HG03135 (cell line): ENCODE data around the gene C18orf63.
"Not testable (repeated sequence)": the region's sequence is repeated elsewhere in the genome, so short reads cannot be mapped to it uniquely, and the experiment has no call there.

ENCODE experiments used
- ATAC-seq: cut with Tn5 transposase; IDR thresholded peaks from one replicate; pipeline ENCODE4 v1.9.1; 2021; ENCODE audit warnings: mild to moderate bottlenecking, moderate library complexity; ENCODE audit not compliant: unreplicated experiment

Gene C18orf63

DNA sequence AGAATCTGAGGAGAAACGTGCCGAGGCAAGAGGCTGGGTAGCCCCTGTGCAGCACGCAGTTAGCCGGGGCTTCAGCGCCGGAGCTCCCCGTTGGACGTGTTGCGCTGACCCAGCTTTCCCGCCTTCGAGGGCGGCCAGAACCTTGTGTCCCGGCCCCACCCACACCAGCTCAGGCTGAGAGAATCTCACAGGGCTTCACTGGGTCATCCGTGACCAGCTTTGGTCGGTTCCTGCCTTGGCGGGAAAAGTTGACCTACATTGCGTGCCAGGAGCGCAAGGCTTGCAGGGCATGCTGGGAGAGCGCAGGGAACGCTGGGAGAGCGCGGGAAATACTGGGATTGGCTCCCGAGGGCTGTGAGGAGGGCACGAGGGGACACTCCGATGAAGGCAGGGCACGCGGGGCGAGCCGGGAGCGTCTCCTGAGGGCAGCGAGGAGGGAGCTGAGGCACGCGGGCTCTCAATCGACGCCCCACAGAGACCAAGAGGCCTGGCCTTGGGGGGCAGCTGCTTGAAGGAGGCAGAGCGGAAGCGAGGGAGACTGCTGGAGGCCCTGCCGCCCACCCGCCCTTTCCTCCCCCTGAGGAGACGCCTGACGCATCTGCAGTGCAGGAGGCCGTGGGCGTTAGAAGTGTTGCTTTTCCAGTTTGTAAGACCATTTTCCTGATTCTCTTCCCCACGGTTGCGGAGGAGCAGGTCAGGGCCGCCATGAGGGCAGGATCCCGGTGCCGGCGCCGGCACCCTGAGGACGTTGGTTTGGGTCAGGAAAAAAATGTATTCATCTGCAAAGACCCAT is at the start of gene C18orf63:
TSS of gene C18orf63 (plus strand) at position 376 of the 793 bp plus-strand sequence. CDS start 2,027 bp downstream, outside the sequence.
- no peak for ATAC-seq

DNA sequence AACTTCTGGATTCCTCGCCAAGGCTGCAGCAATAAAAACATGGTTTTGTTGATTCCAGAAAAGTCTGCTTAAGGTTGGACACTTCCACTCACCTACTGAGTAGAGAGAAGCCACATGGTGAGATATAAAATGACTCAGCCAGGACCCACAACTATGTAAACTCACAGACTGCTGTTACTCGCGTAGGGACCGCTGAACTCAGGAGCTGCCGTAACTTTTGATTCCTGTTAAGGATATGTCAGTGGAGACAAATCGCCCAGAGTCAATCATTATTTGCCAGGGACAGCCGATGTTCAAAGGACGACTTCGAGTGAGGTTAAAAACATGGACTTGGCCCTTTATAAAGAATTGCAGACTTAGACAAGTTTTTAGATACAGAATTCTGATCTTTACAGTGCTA is 49.5 kb upstream of the C18orf63 start:
- ATAC-seq: no peak

DNA sequence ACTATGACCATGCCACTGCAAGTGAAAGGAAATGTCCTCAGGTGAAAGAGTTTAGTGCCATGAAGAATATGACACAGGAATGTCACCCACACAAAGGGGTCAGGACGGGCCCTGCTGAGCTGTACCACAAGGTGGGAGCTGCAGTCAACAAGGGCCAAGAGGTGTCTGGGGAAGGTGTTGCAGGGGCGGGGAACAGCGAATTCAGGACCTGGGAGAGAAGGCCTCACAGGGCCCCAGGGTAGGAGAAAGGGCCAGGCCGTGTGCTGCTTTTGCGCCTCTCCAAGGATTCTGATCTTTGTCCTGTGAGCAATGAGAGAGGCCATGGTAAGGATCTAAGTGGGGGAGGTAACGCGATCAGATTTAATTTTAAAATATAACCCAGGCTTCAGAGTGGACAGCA is 47.5 kb upstream of the C18orf63 start:
- no peak for ATAC-seq

DNA sequence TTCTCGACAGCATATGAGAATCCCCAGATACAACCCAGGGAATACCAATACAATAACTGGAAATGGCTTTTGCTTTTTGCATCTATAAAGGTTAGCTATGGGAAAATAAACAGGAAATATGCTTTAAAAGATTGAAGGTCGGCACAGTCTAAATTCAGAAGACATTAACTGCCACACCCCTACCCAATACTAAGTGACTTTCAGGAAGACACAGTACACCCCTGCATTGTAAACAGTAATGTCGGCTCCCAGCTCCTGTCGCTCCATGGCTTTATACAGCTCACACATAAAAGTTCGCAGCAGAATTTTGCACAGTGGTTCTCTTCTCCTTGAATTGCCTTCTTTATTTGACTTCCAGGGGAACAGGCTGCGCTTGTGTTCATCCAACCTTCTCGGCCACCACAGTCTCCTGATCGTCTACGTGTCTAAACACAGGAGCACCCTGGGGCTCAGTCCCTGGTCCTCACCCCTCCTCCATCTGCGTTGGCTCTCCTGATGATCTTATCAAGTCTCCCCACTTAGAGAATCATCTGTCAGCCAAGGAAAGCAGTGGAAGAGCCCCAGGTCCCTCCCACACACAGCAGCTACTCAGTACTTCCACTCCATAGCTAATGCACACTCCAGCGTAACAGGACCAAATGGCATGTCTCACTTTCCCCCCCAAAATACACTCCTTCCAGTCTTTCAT is 46.6 kb upstream of the C18orf63 start:
- no peak for ATAC-seq

DNA sequence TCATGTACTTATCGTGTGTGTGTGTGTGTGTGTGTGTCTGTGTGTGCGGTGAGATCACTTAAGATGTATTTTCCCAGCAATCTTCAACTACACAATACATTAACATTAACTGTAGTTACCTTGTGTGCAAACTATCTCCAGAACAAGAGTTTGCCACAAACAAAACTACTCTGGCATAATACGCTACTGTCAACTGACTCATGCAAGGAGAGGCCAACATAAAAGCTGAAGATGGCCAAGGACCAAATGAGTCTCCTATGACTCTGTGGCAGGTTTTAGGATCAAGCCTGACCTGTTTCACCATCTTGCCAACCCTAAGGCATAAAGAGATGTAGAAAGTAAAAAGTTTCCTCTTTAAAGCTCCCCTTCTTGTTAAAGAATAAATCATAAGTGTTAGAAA is 44.0 kb upstream of the C18orf63 start:
- no peak for ATAC-seq

DNA sequence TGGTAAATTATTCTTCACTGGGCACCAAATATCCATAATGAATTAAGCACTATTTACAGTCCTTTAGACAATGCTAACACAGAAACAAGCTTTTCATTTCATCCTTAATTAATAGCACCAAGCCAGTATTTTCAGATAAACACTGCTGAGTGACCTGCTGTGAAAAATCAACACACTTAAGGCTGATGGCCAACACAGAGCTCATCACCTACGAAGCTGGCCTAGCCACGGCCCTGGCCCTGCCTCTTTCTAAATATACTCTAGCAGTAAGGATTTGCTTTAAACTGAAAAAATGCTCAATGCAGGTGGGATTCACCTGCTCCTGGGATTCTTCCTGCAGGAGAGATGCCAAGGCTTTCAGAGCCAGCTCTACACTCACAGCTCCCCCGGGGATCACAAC is 42.2 kb upstream of the C18orf63 start:
- no peak for ATAC-seq

DNA sequence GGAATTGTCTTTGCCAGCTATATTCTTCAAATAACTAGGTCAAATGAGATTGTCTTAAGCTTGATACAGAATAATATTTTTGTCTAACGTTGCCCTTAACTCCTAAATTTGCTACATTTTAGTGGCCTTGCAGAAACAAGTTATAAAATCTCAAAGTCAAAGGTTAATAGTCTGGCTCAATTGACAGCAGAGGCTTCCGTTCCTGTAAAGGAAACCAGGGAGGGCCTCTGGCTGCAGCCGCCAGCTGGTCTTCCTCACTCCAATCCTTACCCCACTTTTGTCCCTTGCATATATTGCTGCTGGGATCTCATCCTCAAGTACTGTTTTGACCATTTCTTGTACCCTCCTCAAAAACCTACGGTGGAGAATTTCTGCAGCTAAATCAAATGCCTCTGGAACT is 40.9 kb upstream of the C18orf63 start:
- no peak for ATAC-seq

DNA sequence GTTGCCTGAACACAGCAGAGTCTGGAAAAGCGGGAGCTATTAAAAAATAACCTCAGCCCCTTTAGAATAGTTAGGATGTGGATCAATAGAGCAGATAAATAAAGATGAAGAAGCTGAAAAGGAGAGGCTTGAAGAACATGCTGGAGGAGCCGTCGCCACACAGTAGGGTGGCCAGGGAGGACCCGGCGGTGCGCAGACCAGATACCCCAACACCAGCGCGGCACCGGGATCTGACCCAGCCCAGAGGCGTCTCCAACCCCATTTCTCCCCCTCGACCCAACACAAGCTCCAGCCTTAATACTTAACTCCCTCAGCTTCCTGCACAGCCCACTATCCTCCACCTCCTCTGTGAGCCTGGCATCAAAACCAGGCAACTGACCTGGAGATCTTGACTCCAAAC is 39.9 kb upstream of the C18orf63 start:
- no peak for ATAC-seq

DNA sequence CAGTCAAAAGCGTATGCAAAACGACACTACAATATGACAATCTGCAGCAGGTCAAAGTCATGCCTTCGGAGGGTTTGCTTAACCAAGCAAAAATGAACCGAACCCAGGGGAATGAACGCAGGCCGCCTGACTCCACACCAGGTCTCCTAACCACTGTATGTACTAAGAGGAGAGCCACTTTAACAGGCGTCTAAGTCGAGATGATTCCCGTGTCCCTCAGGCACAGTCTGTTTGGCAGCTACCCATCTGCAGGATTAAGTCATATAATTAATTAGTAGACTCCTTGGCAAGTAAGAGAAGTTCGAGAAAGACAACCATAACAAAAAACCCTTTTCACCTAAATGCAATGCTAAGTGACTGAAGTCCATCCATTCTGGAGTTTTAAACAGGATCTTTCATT is 39.0 kb upstream of the C18orf63 start:
- ATAC-seq: no peak

DNA sequence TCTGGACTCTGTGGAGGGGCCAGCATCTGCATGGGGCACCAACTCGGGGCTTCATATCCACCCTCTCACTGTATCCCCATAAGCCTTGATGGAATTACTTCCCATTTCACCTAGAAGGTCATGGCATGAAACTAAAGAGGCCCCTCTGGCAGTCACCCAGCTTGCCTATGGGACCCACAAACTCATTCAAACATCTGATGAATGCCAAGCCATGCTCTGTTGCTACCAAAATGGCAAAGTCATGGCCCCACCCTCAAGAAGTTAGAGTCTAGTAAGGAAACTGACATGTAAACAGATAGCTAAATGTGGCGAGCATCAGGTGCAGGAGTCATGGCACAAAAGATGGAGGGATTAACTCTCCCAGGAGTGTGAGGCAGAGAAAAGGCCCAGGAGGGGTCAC is 38.3 kb upstream of the C18orf63 start:
- no peak for ATAC-seq

DNA sequence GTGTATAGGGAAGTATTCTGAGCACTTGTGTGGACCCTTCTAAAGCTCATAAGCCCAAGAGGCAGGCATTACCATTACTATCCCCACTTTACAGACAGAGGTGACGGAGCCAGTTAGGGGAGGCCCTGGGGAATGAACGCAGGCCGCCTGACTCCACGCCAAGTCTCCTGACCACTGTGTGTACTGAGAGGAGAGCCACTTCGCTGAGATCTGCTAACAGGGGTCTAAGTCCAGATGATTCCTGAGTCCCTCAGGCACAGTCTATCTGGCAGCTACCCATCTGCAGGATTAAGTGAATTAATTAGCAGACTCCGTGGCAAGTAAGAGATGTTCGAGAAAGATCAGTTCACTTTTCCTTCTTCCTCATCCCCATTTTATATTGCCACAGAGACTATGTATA is 37.6 kb upstream of the C18orf63 start:
- ATAC-seq: no peak

DNA sequence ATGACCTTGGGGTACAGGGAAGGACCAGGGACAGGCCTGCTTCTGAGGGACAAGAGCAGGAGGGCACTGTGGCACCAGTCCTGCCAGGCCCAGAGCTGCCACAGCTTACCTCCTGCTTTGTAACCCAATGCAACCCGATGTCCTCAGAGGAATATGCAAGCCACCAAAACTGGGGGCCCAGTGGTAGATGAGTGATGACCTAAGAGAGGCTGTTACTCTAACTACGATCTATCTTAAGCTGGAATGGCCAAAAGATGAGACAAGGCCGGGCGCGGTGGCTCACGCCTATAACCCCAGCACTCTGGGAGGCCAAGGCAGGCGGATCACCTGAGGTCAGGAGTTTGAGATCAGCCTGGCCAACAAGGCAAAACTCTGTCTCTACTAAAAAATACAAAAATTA is 36.7 kb upstream of the C18orf63 start:
- ATAC-seq: no peak

DNA sequence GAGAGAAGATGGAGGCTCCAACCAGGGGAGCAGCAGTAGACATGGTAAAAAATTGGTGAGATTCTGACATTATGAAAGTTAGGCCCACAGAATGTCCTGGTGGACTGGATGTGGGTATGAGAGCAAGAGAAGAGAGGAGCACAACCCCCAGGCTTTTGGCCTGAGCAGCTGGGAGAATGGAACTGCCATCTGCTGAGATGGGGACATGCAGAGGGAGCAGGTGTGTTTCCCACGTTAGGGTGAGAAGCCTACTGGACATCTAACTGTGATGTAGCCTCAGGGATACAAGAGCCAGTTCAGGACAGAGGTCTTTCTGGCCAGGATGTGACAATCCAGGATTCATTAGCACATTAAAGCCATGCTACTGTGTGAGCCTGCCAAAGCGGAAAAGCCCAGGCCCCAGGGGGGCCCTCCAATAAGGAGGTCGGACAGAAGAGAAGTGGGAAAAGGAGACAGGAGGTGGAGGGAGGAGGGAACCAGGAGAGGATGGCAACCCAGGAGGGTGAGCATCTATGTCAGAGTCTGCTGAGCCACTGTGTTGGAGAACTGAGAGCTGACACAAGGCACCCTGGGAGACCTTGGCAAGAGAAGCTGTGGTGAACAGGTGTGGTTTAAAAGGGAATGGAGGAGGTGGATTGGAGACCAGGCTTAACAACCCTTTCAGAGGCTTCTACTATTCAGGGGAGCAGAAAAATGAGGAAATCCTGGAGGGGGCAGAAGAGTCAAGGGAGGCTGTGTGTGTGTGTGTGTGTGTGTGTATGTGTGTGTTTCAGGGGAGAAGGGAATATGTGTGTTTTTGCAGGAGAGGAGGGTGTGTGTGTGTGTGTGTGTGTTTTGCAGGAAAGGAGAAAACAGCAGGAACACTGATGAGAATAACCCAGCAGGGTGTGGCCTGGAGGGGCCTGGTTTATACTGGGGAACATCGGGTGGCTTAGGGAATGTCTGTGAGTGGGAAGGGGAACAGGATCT is 34.3 kb upstream of the C18orf63 start:
- ATAC-seq: no peak

DNA sequence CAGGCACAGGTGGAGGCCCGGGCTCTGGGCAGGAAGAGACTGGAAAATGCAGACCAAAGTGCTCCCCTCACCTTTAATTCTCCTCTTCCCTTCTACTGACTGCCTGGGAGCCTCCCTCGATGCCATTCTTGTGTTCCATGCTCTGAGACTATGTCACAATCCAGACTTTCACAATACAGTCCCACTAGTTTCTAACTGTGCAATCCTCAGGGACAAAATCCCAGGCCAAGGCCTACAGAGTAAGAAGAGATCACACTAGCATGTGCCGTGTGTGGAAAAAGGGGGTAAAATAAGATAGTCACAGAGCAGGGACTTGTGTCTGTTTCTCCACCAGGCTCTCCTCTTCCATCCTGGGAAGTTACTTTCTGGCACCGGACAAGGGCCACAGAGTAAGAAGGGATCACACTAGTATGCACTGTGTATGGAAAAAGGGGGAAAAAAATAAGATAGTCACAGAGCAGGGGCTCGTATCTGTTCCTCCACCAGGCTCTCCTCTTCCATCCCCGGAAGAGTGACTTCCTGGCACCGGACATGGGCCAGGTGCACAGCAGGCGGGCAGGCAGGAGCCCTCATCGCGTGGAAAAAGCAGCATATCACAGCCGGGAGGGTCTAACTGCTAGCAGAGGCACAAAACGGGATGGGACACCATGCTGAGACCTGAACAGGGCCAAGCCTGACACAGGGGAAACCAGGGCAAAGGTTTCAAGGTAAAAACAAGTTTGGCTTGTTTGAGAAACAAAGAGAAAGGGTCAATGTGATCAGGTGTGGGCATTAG is 33.5 kb upstream of the C18orf63 start:
- ATAC-seq: no peak

DNA sequence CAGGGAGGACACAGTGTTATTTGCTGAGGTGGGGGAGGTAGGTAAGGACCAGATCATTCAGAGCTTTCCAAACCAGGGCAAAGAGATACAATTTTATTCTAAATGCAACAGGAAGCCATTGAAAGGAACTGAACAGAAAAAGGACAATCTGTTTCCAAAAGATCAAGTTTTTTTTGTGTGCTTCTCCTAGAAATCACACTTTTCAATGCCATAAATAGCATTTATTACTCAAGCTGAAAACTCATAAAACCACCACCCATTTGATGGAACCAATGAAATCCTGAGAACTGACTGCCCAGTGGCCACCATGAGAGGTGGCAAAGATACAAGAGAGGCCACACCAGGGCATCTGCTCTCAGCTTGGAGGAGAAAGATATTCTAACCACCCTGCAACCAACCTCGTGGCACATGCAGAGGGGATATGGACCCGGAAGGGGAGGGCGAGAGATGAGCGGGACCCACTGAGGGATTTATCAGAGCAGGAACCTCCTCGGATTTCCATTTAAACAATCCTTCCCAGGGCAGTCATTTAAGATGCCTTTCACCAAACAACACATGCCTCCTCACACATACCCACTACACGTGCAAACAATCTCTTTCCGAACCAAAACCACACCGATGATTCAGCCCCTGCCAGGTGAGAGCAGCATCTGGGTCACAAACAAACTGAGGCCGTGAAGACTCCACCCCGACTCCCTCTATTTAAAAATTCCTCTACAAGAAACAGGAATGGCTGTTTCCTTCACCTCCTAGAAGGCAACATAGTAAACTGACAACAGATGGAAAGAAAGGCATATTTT is 32.7 kb upstream of the C18orf63 start:
- no peak for ATAC-seq

DNA sequence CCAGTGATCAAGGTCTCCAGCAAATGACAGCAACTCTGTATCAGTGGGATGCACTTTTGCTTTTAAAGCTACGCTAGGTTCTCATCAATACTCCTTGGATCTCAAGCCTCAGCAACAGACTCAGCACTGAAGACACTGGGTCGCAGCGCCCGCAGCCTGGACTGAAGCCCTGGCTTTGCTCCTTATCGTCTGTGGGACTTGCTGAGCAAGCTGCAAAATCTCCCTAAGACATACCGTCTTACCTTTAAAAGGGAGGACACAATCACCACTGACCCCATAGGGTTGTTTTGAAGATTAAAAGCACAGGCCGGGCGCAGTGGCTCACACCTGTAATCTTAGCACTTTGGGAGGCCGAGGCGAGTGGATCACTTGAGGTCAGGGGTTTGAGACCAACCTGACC is 32.0 kb upstream of the C18orf63 start:
- ATAC-seq: no peak

DNA sequence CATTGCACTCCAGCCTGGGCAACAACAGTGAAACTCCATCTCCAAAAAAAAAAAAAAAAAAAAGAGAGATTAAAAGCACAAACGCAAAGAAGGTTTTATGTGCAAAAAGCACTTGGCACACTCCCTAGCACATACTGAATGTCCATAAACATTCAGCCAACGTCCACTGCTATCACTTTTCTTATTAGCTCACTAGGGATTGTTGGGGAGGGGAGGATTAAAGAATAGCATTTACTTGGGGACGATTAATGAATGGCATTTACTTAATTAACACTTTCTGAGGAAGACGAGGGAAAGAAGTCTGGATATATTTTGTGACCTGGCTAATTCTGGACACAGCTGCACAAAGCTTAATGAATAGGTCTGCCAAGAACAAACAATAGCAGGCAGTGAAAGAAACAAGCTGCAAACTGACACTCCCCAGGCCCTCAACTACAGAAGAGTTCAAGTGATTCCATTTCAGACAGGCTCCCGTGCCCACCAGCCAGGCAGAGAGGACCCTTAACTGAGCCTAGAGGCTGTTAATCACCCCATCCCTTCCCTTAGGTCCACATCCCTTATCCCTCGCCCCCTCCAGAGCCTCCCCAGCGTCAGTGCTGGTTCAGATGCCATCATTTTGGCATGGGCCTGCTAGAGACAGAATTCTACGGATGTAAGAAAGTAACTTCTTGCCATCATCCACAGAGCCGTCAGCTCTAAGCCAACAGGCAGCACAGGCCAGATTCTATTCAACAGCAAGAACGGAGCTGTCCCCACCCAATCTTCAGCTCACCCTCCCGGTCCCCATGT is 31.3 kb upstream of the C18orf63 start:
- no peak for ATAC-seq

DNA sequence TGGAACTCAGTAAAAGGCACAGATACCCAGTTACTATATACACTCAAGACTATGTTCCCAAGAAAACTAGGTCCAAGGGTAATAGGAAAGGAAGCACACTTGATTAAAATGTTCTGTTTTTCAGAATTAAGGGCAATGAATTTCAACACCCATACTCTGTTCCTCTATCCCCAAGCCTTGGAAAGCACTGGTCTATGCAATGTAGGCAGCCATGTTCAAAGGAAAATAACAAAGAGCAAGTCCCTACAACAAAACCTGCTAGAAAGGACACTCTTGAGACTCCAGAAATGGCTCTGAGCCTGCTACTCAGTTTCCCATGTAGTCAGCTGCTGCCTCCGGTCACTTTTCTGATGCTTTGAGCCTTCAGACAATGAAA is 30.7 kb upstream of the C18orf63 start:
- ATAC-seq: no peak

DNA sequence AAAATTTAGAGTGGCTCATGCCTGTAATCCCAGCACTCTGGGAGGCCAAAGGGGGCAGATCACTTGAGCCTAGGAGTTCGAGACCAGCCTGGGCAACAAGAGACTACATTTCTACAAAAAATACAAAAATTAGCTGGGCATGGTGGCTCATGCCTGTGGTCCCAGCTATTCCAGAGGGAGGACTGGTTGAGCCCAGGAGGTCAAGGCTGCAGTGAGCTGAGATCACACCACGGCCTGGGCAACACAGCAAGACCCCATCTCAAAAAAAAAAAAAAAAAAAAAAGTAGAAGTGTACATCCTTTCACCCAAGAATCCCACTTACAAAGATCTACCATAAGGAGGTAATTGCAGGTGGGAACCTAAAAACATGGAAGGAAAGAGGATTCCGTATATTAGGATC is 30.1 kb upstream of the C18orf63 start:
- ATAC-seq: not testable (repeated sequence)
